Vagina (tissue), 2 donors: ENCODE data around the gene SLC6A16.

Source experiments
- CTCF ChIP-seq, 3 experiments: fragments of 450-650 bp in 2 of 3; fragments of 200-600 bp in 1 of 3; sonication (generic) in 1 of 3; IDR thresholded peaks; one replicate each; pipeline ENCODE4 v1.5.1; 2017 to 2019; ENCODE audit warnings: antibody characterized with exemption in 3 of 3, mild to moderate bottlenecking in 2 of 3, moderate library complexity in 2 of 3
- POLR2A ChIP-seq, 2 donors: fragments of 450-650 bp; IDR thresholded peaks; one replicate each; pipeline ENCODE4 v1.6.1; 2017; ENCODE audit warnings: antibody characterized with exemption in 2 of 2, mild to moderate bottlenecking in 2 of 2, moderate library complexity in 2 of 2

DNA sequence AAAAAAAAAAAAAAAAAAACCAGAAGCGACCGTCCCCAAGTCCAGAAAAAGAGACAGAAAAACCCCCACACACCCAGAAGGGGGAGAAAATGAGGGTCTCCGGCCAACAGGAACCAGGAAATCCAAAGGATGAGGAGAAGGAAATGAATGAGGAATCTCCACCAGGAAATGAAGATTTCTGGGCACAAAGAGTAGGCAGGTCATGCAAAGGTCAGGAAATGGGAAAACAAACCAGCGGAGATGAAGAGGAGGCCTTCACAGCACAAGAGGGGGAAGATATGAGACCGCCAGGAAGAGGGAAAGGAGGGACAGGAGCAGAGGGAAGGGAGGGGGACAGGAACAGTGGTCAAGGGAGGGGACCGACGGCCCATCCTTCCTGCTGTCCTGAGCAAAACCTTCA, 31.4 kb upstream of the SLC6A16 start:
- no peak for TF ChIP-seq CTCF (IDR thresholded peaks at IDR 0.05)
- TF ChIP-seq POLR2A (IDR thresholded peaks at IDR 0.05) = no peak
